Body of pancreas (tissue), 4 donors: ENCODE data around the gene CFAP157. TPM values are rescaled to one million over a fixed set of nuclear protein-coding genes. Genes with fewer than 3 reads are reported as not detected.
A peak's percentile ranks its signal among the peaks of the same experiment; 100 is the strongest.

Experiments used
- ATAC-seq: fragments of 150-250 bp; one replicate; pipeline ENCODE4 v1.9.1; 2016
- DNase-seq, 4 donors: peaks; one replicate each; pipeline ENCODE4 v3.0.0-alpha.2; 2019
- H3K27ac ChIP-seq, 4 donors: fragments of 200-600 bp; sonication (generic); 1 replicate in 3 of 4; 2 replicates in 1 of 4; pipeline versions ENCODE4 v1.5.1 to v1.6.1; 2016 to 2019; ENCODE audit warnings: mild to moderate bottlenecking in 1 of 4, mixed read lengths in 1 of 4, moderate library complexity in 1 of 4
- H3K27me3 ChIP-seq, 2 donors: fragments of 200-600 bp; sonication (generic); one replicate each; pipeline ENCODE4 v1.6.0; 2016; ENCODE audit warnings: mild to moderate bottlenecking in 1 of 2
- H3K36me3 ChIP-seq, 2 donors: fragments of 200-600 bp; sonication (generic); replicated peaks in 1 of 2; 2 replicates each; pipeline ENCODE4 v1.5.1; 2016; ENCODE audit warnings: low read depth in 2 of 2; ENCODE audit not compliant: insufficient read depth in 1 of 2
- H3K4me1 ChIP-seq: fragments of 200-600 bp; sonication (generic); one replicate; pipeline ENCODE4 v1.6.0; 2016
- H3K4me3 ChIP-seq, 2 donors: fragments of 200-600 bp; sonication (generic); 1 replicate in 1 of 2; 2 replicates in 1 of 2; pipeline ENCODE4 v1.5.1; 2016 to 2019
- H3K9me3 ChIP-seq, 3 donors: fragments of 200-600 bp; sonication (generic); 1 replicate in 2 of 3; 2 replicates in 1 of 3; pipeline ENCODE4 v1.5.1; 2016
- POLR2A ChIP-seq, 3 donors: fragments of 450-650 bp; IDR thresholded peaks; one replicate each; pipeline ENCODE4 v1.6.1; 2016; ENCODE audit warnings: antibody characterized with exemption in 3 of 3, mild to moderate bottlenecking in 2 of 3
- WGBS, 2 donors: methylation state at CpG; one replicate each; pipeline ENCODE4 v1.1.5; 2017; 5-methylcytosine and 5-hydroxymethylcytosine counted together
- intact Hi-C: fragments of 100-400 bp; cut with DNase I; formaldehyde crosslinking; loops from one replicate; pipeline ENCODE4 v1.15.1; 2023
- total RNA-seq, 2 donors: library from RNA; depleted of rRNA; stranded (reverse); fragments of >200 nt; gene quantifications; one replicate each; pipeline ENCODE4 v1.1.0, GENCODE V29; 2016
- TF ChIP-seq, protein P1 (sequence below), 7 experiments: fragments of 450-650 bp in 4 of 7; fragments of 200-600 bp in 3 of 7; sonication (generic) in 3 of 7; IDR thresholded peaks; one replicate each; pipeline ENCODE4 v1.5.1; 2016 to 2019; ENCODE audit warnings: antibody characterized with exemption in 7 of 7

The CFAP157 gene
- total RNA-seq, 2 donors from 2014 or later = 2.3 TPM

GRCh38 chr9:127715470-127716337 lies 8.9 kb downstream of the CFAP157 start, which contains the start of the genes PTRH1 and TTC16:
PTRH1 (minus strand) TSS chr9:127715663; CDS start chr9:127715639, 24 bp downstream.
TTC16 (plus strand) TSS chr9:127716079; CDS start chr9:127716146, 67 bp downstream.
- intact Hi-C loops = no loop called here
- ATAC-seq = peak; percentile 97
- H3K4me3 ChIP-seq = peak within 1 kb of the TSS; percentile 77 to 79
- no peaks in the 10 kb centered on the region for H3K9me3 ChIP-seq
- WGBS, 2 donors = 6% methylated on average over 65 of the region's 65 CpGs; no CpG with 5 or more reads in 1 of the 2 donors
- no peaks in the 10 kb centered on the region for H3K36me3 ChIP-seq
- peaks cover 17% of the 10 kb centered on the region for H3K4me1 ChIP-seq
- DNase-seq = peak; percentile 97
- TF ChIP-seq, protein P1, sequence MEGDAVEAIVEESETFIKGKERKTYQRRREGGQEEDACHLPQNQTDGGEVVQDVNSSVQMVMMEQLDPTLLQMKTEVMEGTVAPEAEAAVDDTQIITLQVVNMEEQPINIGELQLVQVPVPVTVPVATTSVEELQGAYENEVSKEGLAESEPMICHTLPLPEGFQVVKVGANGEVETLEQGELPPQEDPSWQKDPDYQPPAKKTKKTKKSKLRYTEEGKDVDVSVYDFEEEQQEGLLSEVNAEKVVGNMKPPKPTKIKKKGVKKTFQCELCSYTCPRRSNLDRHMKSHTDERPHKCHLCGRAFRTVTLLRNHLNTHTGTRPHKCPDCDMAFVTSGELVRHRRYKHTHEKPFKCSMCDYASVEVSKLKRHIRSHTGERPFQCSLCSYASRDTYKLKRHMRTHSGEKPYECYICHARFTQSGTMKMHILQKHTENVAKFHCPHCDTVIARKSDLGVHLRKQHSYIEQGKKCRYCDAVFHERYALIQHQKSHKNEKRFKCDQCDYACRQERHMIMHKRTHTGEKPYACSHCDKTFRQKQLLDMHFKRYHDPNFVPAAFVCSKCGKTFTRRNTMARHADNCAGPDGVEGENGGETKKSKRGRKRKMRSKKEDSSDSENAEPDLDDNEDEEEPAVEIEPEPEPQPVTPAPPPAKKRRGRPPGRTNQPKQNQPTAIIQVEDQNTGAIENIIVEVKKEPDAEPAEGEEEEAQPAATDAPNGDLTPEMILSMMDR (IDR thresholded peaks at IDR 0.05) = peak in 1 of 7 experiments; percentile 4
- peak; percentile 28 to 66 (median 62) for TF ChIP-seq POLR2A (IDR thresholded peaks at IDR 0.05)
- no peaks in the 10 kb centered on the region for H3K27me3 ChIP-seq
- peak within 1 kb of the TSS; percentile 29 to 86 (median 64) for H3K27ac ChIP-seq

GRCh38 chr9:127716412-127716811 lies 9.6 kb downstream of the CFAP157 start:
- intact Hi-C loops = no loop called here
- peaks cover 17% of the 10 kb centered on the region for H3K4me1 ChIP-seq
- no peaks in the 10 kb centered on the region for H3K9me3 ChIP-seq
- H3K4me3 ChIP-seq = no peak overlapping the region
- WGBS, 2 donors = 60 to 65% methylated on average over 1 to 9 of the region's 9 CpGs
- no peaks in the 10 kb centered on the region for H3K27me3 ChIP-seq
- TF ChIP-seq, protein P1 (IDR thresholded peaks at IDR 0.05) = no peak
- TF ChIP-seq POLR2A (IDR thresholded peaks at IDR 0.05) = no peak
- ATAC-seq = no peak
- no peaks in the 10 kb centered on the region for H3K36me3 ChIP-seq
- DNase-seq = no peak
- peak overlapping the region in 2 of 4 donors; percentile 29 to 86 for H3K27ac ChIP-seq

DNA sequence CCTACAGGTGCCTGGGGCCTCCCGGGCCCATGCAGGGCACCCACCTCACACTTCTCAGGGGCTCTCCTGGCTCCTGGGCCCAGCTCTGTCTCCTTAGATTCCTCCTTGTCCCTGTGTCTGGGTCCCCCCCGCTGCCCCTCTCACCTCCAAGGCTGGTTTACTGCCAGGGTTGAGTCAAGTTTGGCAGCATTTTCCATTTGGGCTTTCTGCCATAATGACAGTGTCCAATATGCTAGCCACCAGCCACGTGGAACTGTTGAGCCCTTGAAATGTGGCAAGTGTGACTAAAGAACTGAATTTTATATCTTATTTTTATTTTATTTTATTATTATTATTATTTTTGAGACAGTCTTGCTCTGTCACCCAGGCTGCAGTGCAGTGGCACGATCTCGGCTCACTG lies 11.0 kb downstream of the CFAP157 start:
- no peak overlapping the region for H3K4me3 ChIP-seq
- no peak for TF ChIP-seq POLR2A (IDR thresholded peaks at IDR 0.05)
- TF ChIP-seq, protein P1 (IDR thresholded peaks at IDR 0.05) = no peak
- peaks cover 17% of the 10 kb centered on the region for H3K4me1 ChIP-seq
- WGBS, 2 donors = 62 to 65% methylated on average over 5 of the region's 5 CpGs
- H3K27ac ChIP-seq = no peak overlapping the region
- no peak for DNase-seq
- no peaks in the 10 kb centered on the region for H3K27me3 ChIP-seq
- H3K9me3 ChIP-seq = no peaks in the 10 kb centered on the region
- intact Hi-C loops = no loop called here
- H3K36me3 ChIP-seq = no peaks in the 10 kb centered on the region
- no peak for ATAC-seq

DNA sequence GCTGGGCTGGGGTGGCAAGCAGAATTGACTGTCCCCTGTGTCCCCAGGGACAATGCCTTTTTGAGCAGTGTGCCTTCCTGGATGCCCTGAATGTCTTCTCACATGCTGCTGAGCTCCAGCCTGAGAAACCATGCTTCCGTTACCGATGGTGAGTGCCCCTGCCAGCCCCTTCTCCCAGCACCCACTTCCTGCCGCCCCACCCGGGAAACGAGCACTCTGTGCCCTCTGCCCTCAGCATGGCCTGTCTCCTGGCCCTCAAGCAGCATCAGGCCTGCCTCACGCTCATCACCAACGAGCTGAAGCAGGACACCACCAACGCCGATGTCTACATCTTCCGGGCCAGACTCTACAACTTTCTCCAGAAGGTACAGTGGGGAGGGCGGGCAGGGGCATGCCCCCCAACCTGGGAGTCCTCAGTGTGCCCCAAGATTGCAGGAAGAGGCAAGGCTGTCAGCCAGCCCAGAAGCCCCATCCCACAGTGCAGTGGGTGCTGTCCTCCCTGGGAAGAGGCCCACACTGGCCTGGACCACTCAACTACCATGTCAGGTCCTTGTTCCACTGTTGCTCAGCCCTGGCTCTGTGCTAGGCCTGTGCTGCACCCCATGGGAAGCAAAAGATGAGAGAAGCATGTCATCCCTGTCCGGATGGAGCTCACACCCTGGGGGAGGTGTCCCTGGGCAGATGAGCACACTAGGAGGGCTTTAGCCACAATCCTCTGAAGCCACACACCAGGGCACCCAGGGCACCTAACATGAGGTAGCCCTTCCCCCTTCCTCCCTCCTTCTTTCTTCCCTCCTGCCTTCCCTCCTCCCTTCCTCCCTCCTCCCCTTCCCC lies 13.5 kb downstream of the CFAP157 start:
- H3K4me3 ChIP-seq = no peak overlapping the region
- H3K36me3 ChIP-seq = no peaks in the 10 kb centered on the region
- H3K4me1 ChIP-seq = peaks cover 6% of the 10 kb centered on the region
- WGBS, 2 donors = 82 to 83% methylated on average over 12 of the region's 12 CpGs
- H3K27me3 ChIP-seq = no peaks in the 10 kb centered on the region
- DNase-seq = no peak
- no peak for ATAC-seq
- H3K27ac ChIP-seq = no peak overlapping the region
- TF ChIP-seq, protein P1 (IDR thresholded peaks at IDR 0.05) = no peak
- TF ChIP-seq POLR2A (IDR thresholded peaks at IDR 0.05) = no peak
- H3K9me3 ChIP-seq = no peaks in the 10 kb centered on the region
- intact Hi-C loops = no loop called here
